ENCODE measurements around the gene THUMPD3. TPM values are rescaled to one million over a fixed set of nuclear protein-coding genes. Genes with fewer than 3 reads are reported as not detected.
A peak's percentile ranks its signal among the peaks of the same experiment; 100 is the strongest.

THUMPD3 gene
- polyA plus RNA-seq, 1 experiment, result 49.8 TPM

GRCh38 chr3:9415485-9416138 is 52.8 kb downstream of the THUMPD3 start:
- H3K27ac ChIP-seq (ENCODE audit: low read depth, low read length), result peak overlapping the region; percentile 69
- DNase-seq (ENCODE audit: low read depth, low spot score), result no peak
- H3K27me3 ChIP-seq (ENCODE audit: control insufficient read depth, insufficient read depth, low read length), result no peaks in the 10 kb centered on the region
- no peak overlapping the region for H3K4me3 ChIP-seq (ENCODE audit: low read depth, low read length)
- ChIA-PET CTCF (interaction anchor here (1.3 kb wide), 1 partner anchor 62 kb away, joined by 4 read pairs; no protein-coding TSS in a partner anchor), POLR2A (interaction anchor here (1.3 to 2.2 kb wide), 3 partner anchors 13 to 19 kb away, joined by 4 to 27 read pairs (median 16); partner anchors contain the start of gene SETD5)
- no peaks in the 10 kb centered on the region for H3K9me3 ChIP-seq (ENCODE audit: control insufficient read depth, insufficient read depth, low read length)
- TF ChIP-seq, protein P1, sequence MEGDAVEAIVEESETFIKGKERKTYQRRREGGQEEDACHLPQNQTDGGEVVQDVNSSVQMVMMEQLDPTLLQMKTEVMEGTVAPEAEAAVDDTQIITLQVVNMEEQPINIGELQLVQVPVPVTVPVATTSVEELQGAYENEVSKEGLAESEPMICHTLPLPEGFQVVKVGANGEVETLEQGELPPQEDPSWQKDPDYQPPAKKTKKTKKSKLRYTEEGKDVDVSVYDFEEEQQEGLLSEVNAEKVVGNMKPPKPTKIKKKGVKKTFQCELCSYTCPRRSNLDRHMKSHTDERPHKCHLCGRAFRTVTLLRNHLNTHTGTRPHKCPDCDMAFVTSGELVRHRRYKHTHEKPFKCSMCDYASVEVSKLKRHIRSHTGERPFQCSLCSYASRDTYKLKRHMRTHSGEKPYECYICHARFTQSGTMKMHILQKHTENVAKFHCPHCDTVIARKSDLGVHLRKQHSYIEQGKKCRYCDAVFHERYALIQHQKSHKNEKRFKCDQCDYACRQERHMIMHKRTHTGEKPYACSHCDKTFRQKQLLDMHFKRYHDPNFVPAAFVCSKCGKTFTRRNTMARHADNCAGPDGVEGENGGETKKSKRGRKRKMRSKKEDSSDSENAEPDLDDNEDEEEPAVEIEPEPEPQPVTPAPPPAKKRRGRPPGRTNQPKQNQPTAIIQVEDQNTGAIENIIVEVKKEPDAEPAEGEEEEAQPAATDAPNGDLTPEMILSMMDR (IDR thresholded peaks at IDR 0.05; ENCODE audit: low read depth, low read length), result no peak

- peak overlapping the region; percentile 69 for H3K27ac ChIP-seq (ENCODE audit: low read depth, low read length)
- H3K9me3 ChIP-seq (ENCODE audit: control insufficient read depth, insufficient read depth, low read length), result no peaks in the 10 kb centered on the region
- no peak overlapping the region for H3K4me3 ChIP-seq (ENCODE audit: low read depth, low read length)
- no peak for DNase-seq (ENCODE audit: low read depth, low spot score)
- POLR2A ChIA-PET, result interaction anchor here (1.3 to 2.2 kb wide), 3 partner anchors 14 to 20 kb away, joined by 4 to 27 read pairs (median 16); partner anchors contain the start of gene SETD5
- TF ChIP-seq, protein P1 (IDR thresholded peaks at IDR 0.05; ENCODE audit: low read depth, low read length), result no peak
- no peaks in the 10 kb centered on the region for H3K27me3 ChIP-seq (ENCODE audit: control insufficient read depth, insufficient read depth, low read length)
- CTCF ChIA-PET, result interaction anchor here (1.3 kb wide), 1 partner anchor 63 kb away, joined by 4 read pairs; no protein-coding TSS in a partner anchor
Observed at GRCh38 chr3:9416139-9416780, 53.4 kb downstream of the THUMPD3 start.

- Histone ChIP-seq H3K27me3 (ENCODE audit: control insufficient read depth, insufficient read depth, low read length) (no peaks in the 10 kb centered on the region), H3K9me3 (ENCODE audit: control insufficient read depth, insufficient read depth, low read length) (no peaks in the 10 kb centered on the region), H3K27ac (ENCODE audit: low read depth, low read length) (peak overlapping the region; percentile 41), H3K4me3 (ENCODE audit: low read depth, low read length) (no peak overlapping the region)
- no peak for DNase-seq (ENCODE audit: low read depth, low spot score)
- TF ChIP-seq, protein P1 (IDR thresholded peaks at IDR 0.05; ENCODE audit: low read depth, low read length), result no peak
- ChIA-PET CTCF (interaction anchor here (0.6 to 1.8 kb wide), 4 partner anchors 21 to 68 kb away, joined by 3 to 5 read pairs (median 4); no protein-coding TSS in a partner anchor), POLR2A (interaction anchor here (0.7 to 6.3 kb wide), 3 partner anchors 18 to 38 kb away, joined by 3 to 57 read pairs (median 4); partner anchors contain the start of gene SETD5)
Observed at GRCh38 chr3:9420850-9421549, 58.1 kb downstream of the THUMPD3 start.

- peak overlapping the region; percentile 94 for H3K27ac ChIP-seq (ENCODE audit: low read depth, low read length)
- H3K4me3 ChIP-seq (ENCODE audit: low read depth, low read length), result peak overlapping the region; percentile 14; the same call in 1 of the 2 replicates
- POLR2A ChIA-PET, result interaction anchor here (6.3 kb wide), 1 partner anchor 27 kb away, joined by 57 read pairs; the partner anchor contains the start of gene SETD5
- DNase-seq (ENCODE audit: low read depth, low spot score), result peak; percentile 92
- H3K27me3 ChIP-seq (ENCODE audit: control insufficient read depth, insufficient read depth, low read length), result no peaks in the 10 kb centered on the region
- CTCF ChIA-PET, result interaction anchor here (0.7 to 2.9 kb wide), 6 partner anchors 23 to 73 kb away, joined by 3 to 9 read pairs (median 4); no protein-coding TSS in a partner anchor
- TF ChIP-seq, protein P1 (IDR thresholded peaks at IDR 0.05; ENCODE audit: low read depth, low read length), result peak; percentile 67
- no peaks in the 10 kb centered on the region for H3K9me3 ChIP-seq (ENCODE audit: control insufficient read depth, insufficient read depth, low read length)
Observed at GRCh38 chr3:9422712-9423424, 60.0 kb downstream of the THUMPD3 start.
